GM12891 (cell line): ENCODE data around the gene SFMBT1.

Source experiments
- DNase-seq: peaks from one replicate; pipeline ENCODE4 v3.0.0; 2011; ENCODE audit warnings: low spot score; ENCODE audit not compliant: insufficient read length
- FAIRE-seq: peaks from 2 replicates; lab custom pipeline; 2011; peaks lifted over from hg19 to GRCh38; lab: Jason Lieb, UNC
- PAX5 ChIP-seq: IDR thresholded peaks from 2 replicates; pipeline ENCODE4 v1.6.1; 2011; ENCODE audit warnings: low read length, moderate library complexity, mild to moderate bottlenecking; ENCODE audit not compliant: insufficient read depth, severe bottlenecking
- POLR2A ChIP-seq: IDR thresholded peaks from 2 replicates; pipeline ENCODE4 v1.6.1; 2011; ENCODE audit warnings: low read depth, low read length, control low read depth
- POLR2AphosphoS5 ChIP-seq: IDR thresholded peaks from 2 replicates; pipeline ENCODE4 v1.6.1; 2011; ENCODE audit warnings: low read depth, low read length, control low read depth
- POU2F2 ChIP-seq: IDR thresholded peaks from 2 replicates; pipeline ENCODE4 v1.6.1; 2011; ENCODE audit warnings: low read depth, mild to moderate bottlenecking, control low read depth, low read length, moderate library complexity
- SPI1 ChIP-seq: IDR thresholded peaks from 2 replicates; pipeline ENCODE4 v1.6.1; 2011; ENCODE audit warnings: low read depth, low read length, control low read depth
- TAF1 ChIP-seq: IDR thresholded peaks from 2 replicates; pipeline ENCODE4 v1.6.1; 2011; ENCODE audit warnings: low read depth, low read length, control low read depth

SFMBT1 gene

DNA sequence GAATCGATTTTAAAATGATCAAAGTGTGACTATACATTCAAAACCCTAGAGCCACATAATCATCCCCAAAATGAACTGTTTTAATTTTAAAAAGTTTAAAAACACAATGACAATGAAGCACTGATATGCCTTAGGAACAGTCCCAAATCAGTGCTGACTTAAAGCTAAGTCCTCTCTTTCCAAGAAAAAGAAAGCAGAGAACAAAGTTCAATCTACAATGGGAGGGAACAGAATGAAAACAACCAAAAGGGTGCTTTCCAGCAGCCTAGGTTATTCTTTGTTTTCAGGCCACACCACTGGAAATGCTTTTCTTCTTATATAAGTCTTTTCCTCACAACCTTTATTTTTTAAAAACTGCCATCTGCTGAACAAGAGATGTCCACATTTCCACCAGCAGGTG lies 141.3 kb downstream of the SFMBT1 start:
- no peak for FAIRE-seq
- no peak for TF ChIP-seq PAX5
- TF ChIP-seq TAF1, result no peak
- TF ChIP-seq POU2F2, result no peak
- no peak for DNase-seq

DNA sequence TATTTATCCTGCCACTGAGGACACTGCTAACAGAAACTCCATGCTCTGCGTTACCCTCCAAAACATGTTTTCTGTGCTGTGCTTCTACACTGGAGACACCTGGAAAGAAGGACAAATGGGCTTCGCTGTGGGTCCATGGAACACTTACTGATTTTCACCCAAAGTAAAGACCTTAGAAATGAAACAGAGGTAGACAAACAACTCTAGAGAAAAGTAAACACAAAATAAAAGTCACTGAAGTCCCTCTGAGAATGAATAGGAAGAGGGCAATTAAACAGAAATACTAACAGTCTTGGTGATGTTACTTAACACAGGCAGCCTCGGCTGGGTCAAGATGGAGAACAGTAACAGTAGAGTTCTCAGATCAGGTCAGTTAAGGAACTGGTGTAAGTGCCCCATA lies 141.9 kb downstream of the SFMBT1 start:
- FAIRE-seq, result no peak
- no peak for DNase-seq
- no peak for TF ChIP-seq PAX5
- TF ChIP-seq POLR2AphosphoS5, result no peak
- no peak for TF ChIP-seq POU2F2
- TF ChIP-seq POLR2A, result no peak
- no peak for TF ChIP-seq TAF1
- no peak for TF ChIP-seq SPI1

DNA sequence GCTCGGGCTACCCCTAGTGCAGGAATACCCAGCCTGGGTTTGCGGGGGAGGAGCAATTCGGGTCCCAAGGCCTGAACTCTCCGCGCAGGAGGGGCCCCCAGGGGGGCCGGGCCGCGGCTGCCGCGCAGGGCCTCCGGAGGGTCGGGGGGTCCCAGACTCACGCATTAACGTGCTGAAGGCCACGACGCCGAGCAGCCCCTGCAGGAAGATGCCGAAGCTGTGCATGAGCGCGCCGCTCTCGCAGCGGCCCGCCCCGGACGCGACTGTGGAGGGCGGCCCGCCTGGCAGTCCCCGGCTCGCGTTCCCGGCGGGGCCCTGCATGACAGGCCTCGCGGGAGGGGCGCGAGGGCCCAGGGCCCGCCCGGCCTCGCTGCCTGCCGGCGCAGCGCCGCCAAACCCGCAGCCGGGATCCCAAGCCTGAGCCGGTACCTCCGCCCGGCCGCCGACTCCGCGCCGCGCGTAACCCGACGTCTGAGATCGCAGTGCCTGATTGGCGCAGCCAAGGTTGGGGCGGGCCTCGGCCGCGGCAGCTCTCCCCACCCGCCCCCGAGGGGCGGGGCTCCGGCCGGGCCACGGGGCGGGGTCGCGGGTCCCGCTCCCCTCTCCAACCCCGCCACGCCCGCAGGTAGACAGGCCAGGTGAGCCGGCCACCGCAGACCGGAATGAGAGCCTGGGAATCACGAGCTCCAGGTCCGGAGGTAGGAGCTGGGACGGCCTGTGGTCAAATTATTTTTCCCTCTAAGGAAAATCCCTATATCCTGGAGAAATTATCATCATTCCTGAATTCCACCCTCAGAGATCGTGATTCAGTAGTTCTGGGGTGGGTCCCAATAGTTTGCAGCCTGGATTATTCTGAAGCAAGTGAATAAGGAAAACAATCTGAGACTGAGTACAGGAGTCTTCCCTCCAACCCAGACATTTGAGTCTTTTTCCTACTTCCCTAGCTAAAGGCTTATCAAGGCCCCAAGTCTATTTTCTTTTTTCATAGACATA lies 148.4 kb downstream of the SFMBT1 start, which contains the start of gene STIMATE:
TSS of gene STIMATE (minus strand) at position 419 of the 993 bp plus-strand sequence. CDS start at position 321, 98 bp downstream.
- DNase-seq (peak; percentile 95), FAIRE-seq (peak; percentile 98)
- TF ChIP-seq PAX5, result no peak
- no peak for TF ChIP-seq SPI1
- no peak for TF ChIP-seq TAF1
- TF ChIP-seq POLR2AphosphoS5, result no peak
- TF ChIP-seq POU2F2, result no peak
- TF ChIP-seq POLR2A, result no peak

DNA sequence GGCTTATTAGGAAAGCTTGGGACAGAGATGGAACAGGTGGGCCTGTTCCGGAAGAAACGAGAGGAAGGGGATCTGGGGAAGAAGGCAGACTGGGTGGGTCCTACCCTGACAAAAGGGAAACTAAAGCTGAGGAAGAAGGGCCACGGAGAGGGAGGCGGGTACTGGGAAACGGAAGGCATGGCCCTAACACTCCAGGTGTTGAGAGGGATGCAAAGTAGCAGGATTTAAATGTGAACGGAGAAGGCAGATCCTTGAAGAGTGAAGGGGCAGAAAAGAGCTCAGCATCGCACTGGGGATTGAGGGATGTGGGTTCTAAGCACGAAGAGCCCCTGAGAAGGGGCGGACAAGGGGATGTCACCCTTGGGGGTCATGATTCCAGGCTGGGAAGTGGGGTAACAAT lies 149.3 kb downstream of the SFMBT1 start:
- TF ChIP-seq TAF1 (no peak), POLR2AphosphoS5 (no peak), PAX5 (no peak), SPI1 (no peak), POU2F2 (no peak), POLR2A (no peak)
- FAIRE-seq (peak; percentile 69), DNase-seq (no peak)

DNA sequence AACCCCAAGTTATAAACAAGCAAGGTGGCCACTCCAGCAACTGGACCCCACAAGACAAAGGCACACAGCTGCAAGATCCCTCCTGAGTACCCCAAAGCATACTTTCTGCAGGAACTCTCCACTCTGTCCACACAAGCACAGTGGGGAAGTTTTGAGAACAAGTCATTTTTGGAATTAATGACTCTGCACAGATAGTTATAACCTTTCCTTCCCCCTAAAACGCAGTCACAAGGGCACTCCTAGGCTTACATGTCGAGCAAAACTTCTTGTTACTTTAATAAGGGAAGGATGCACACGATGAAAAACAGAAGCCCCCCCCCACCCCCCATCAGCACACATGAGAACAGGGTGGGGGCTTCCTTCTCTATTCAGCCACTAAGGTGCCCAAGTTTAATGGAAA lies 149.7 kb downstream of the SFMBT1 start:
- no peak for FAIRE-seq
- no peak for DNase-seq

DNA sequence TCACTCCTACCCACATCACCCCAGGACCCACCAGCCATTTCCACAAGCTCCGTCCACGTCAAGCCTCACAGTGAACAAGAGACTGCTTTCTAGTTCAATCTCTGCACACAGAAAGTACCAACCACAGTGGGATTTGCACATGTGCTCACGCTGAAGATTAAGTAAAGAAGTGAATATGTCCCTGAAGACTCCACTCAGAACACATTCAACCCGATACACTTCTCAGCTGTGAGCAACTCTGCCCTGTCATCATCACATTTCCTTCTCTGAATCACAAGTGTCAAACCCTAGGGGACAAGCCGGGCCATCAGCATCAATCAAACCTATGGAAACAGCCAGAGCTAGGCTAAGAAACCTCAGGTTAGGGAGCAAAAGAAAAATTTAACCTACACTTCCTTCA lies 150.5 kb downstream of the SFMBT1 start:
- TF ChIP-seq TAF1 (no peak), POLR2AphosphoS5 (no peak), POLR2A (no peak), SPI1 (no peak), POU2F2 (no peak), PAX5 (no peak)
- FAIRE-seq, result no peak
- no peak for DNase-seq

More for the DNA sequence above, 149.7 kb downstream of the SFMBT1 start:
- TF ChIP-seq PAX5, result no peak
- TF ChIP-seq SPI1, result no peak
- no peak for TF ChIP-seq TAF1
- no peak for TF ChIP-seq POLR2AphosphoS5
- TF ChIP-seq POU2F2, result no peak
- no peak for TF ChIP-seq POLR2A

DNA sequence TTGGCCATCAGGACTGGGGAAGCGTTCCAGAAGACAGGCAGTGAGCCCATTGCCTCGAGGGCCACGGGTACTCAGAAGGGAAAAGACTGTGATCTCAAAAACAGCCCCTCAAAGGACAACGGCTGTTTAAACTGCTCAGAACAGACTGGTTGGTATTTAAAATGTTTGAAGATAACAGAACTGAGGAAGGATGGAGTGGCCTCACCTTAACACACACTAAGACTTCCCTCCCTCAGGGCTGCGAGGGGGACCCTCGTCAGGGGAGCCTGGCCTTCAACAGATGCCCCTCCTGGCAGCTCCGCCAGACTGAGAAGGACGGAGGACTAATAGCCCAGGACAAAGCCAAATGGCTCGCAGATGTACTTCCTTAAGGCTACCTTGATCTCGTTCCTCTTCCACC lies 151.1 kb downstream of the SFMBT1 start:
- TF ChIP-seq POLR2A (no peak), TAF1 (no peak), PAX5 (no peak), POLR2AphosphoS5 (no peak), SPI1 (no peak), POU2F2 (no peak)
- no peak for FAIRE-seq
- DNase-seq, result no peak

DNA sequence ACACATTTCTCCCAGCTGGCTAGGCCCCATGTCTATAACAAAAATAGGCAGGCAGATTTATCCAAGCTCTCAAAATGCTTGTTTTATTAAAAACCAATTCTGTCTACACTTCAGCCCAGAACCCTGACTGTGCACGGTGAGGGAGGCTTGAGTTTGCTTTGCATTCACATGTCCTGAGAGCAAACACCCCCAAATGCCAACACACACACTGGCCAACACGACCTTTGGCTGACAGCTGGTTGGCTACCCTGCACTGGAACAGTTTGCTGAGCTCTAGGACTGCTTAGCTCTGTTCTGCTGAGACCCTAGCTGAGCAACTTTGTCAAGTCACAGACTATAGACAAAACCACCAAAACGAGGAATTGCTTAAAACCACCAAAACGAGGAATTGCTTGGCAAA lies 152.2 kb downstream of the SFMBT1 start:
- peak; percentile 71 for FAIRE-seq
- DNase-seq, result no peak

DNA sequence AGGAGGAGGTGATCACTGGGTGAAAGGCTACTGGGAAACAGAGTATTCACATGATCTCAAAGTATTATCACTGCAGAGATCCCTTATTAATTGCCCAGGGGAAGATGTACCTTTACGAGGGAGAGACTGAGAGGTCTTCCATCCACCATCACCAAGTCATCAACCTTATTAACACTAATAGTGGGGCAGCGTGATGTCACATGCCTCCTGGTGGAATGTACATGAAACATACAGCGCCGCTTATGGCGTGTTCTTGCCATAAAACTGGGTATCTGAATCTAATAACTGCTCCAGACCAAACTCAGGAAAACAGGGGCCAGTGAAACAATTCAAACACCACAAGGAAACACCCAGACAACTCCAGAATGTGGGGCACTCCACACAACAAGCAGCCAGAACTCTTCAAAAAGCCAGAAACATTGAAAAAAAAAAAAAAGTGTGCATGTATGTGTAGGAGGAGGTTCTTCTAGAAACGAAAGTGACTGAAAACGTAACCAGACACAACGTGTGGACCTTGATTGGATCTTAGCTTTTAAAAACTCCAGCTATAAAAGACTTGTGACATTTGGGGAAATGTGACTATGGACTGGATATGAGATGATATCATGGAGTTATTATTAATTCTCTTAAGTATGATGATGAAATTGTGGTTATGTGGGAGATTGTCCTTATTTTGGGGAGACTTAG lies 153.1 kb downstream of the SFMBT1 start:
- peak; percentile 76 for FAIRE-seq
- DNase-seq, result no peak
- TF ChIP-seq POLR2A (no peak), POU2F2 (no peak), SPI1 (no peak), TAF1 (no peak), POLR2AphosphoS5 (no peak), PAX5 (no peak)

More for the DNA sequence above, 152.2 kb downstream of the SFMBT1 start:
- no peak for TF ChIP-seq PAX5
- TF ChIP-seq POLR2AphosphoS5, result no peak
- no peak for TF ChIP-seq TAF1
- TF ChIP-seq POLR2A, result no peak
- TF ChIP-seq SPI1, result no peak
- no peak for TF ChIP-seq POU2F2
